ENCODE data around the gene SORBS1.

The SORBS1 gene

GRCh38 chr10:95406651-95407280, 154.4 kb downstream of the SORBS1 start:
- DNase-seq: no peak

GRCh38 chr10:95405655-95406054, 155.5 kb downstream of the SORBS1 start:
- DNase-seq: no peak

- DNase-seq: no peak
Observed at GRCh38 chr10:95404864-95405263, 156.3 kb downstream of the SORBS1 start.

- no peak for DNase-seq
Observed at GRCh38 chr10:95404462-95404858, 156.7 kb downstream of the SORBS1 start.

- DNase-seq: no peak
Observed at GRCh38 chr10:95403700-95404461, 157.3 kb downstream of the SORBS1 start.

GRCh38 chr10:95401704-95402469, 159.3 kb downstream of the SORBS1 start:
- DNase-seq: no peak

GRCh38 chr10:95400787-95401186, 160.4 kb downstream of the SORBS1 start:
- DNase-seq: no peak

- DNase-seq: no peak
Observed at GRCh38 chr10:95399183-95399582, 162.0 kb downstream of the SORBS1 start.

- no peak for DNase-seq
Observed at GRCh38 chr10:95397747-95398146, 163.4 kb downstream of the SORBS1 start.

- no peak for DNase-seq
Observed at GRCh38 chr10:95395947-95396449, 165.2 kb downstream of the SORBS1 start.

- DNase-seq: no peak
Observed at GRCh38 chr10:95394161-95394880, 166.8 kb downstream of the SORBS1 start.

GRCh38 chr10:95392681-95393164, 168.4 kb downstream of the SORBS1 start:
- no peak for DNase-seq

GRCh38 chr10:95392217-95392584, 169.0 kb downstream of the SORBS1 start:
- DNase-seq: no peak

- DNase-seq: no peak
Observed at GRCh38 chr10:95391581-95392216, 169.5 kb downstream of the SORBS1 start.

- no peak for DNase-seq
Observed at GRCh38 chr10:95391164-95391563, 170.0 kb downstream of the SORBS1 start.

GRCh38 chr10:95389982-95390381, 171.2 kb downstream of the SORBS1 start:
- DNase-seq: no peak

GRCh38 chr10:95389176-95389575, 172.0 kb downstream of the SORBS1 start:
- no peak for DNase-seq

GRCh38 chr10:95388539-95388938, 172.6 kb downstream of the SORBS1 start:
- no peak for DNase-seq

- DNase-seq: no peak
Observed at GRCh38 chr10:95388109-95388471, 173.1 kb downstream of the SORBS1 start.

- no peak for DNase-seq
Observed at GRCh38 chr10:95384011-95384704, 177.0 kb downstream of the SORBS1 start.

- no peak for DNase-seq
Observed at GRCh38 chr10:95382596-95382995, 178.6 kb downstream of the SORBS1 start.

- DNase-seq: no peak
Observed at GRCh38 chr10:95382174-95382573, 179.0 kb downstream of the SORBS1 start.

Measured in CD4-positive, alpha-beta T cell treated with Interleukin-12 subunit alpha and Interleukin-12 subunit beta, for 1 hour (primary cell).